Endothelial cell of umbilical vein (primary cell): ENCODE results near the gene ASXL1. TPM values are rescaled to one million over a fixed set of nuclear protein-coding genes. Genes with fewer than 3 reads are reported as not detected.

Source experiments
- BruUV-seq: library from RNA; stranded (reverse); fragments of 400-500 nt; replicated peaks from 2 replicates; lab custom pipeline; 2021; lab: Mats Ljungman, UMichigan
- CTCF ChIA-PET: fragments of 300-600, 350-600 bp; sonication (Branson Sonifier 250); formaldehyde crosslinking; loops from one replicate; lab custom pipeline; 2021; ENCODE audit warnings: antibody characterized with exemption, inconsistent platforms; lab: Charles Lee
- POLR2A ChIA-PET: fragments of 300-600, 350-600 bp; sonication (Branson Sonifier 250); formaldehyde crosslinking; loops from one replicate; lab custom pipeline; 2021; ENCODE audit warnings: antibody characterized with exemption, inconsistent platforms; lab: Charles Lee
- DNase-seq: peaks from one replicate; pipeline ENCODE4 v3.0.0-alpha.2; 2011; ENCODE audit warnings: low read depth, low spot score
- FAIRE-seq: peaks from 2 replicates; lab custom pipeline; 2011; peaks lifted over from hg19 to GRCh38; lab: Jason Lieb, UNC
- H2AFZ ChIP-seq: 2 replicates; pipeline ENCODE4 v1.6.0; 2012; ENCODE audit warnings: low read depth, low read length, control low read depth, inconsistent platforms
- H3K27ac ChIP-seq: 2 replicates; pipeline ENCODE4 v1.5.1; 2011; ENCODE audit warnings: low read depth, mild to moderate bottlenecking, control low read depth, low read length, moderate library complexity; ENCODE audit not compliant: insufficient read depth
- H3K27me3 ChIP-seq, 2 experiments: 2 replicates each; pipeline versions ENCODE4 v1.6.0 to v1.6.1; 2011; ENCODE audit warnings: low read length in 2 of 2, mixed read lengths in 1 of 2; ENCODE audit not compliant: control insufficient read depth in 2 of 2, insufficient read depth in 2 of 2
- H3K36me3 ChIP-seq, 2 experiments: 2 replicates in 1 of 2; 3 replicates in 1 of 2; pipeline ENCODE4 v1.5.1; 2011; ENCODE audit warnings: low read length in 2 of 2, mild to moderate bottlenecking in 1 of 2, moderate library complexity in 1 of 2; ENCODE audit not compliant: control insufficient read depth in 2 of 2, insufficient read depth in 2 of 2; ENCODE audit errors: extremely low read depth in 1 of 2
- H3K4me1 ChIP-seq: 3 replicates; pipeline ENCODE4 v1.5.1; 2011; ENCODE audit warnings: mild to moderate bottlenecking, low read length; ENCODE audit not compliant: control insufficient read depth, insufficient read depth; ENCODE audit errors: extremely low read depth
- H3K4me2 ChIP-seq: 2 replicates; pipeline ENCODE4 v1.6.1; 2011; ENCODE audit warnings: low read length, control low read depth, mixed read lengths; ENCODE audit not compliant: insufficient read depth
- H3K4me3 ChIP-seq, 3 experiments: fragments of 200-600 bp in 1 of 3; sonication (generic), shearing (Covaris generic) in 1 of 3; replicated peaks in 1 of 3; 2 replicates each; pipeline ENCODE4 v1.5.1; 2011 to 2016; ENCODE audit warnings: control low read depth in 3 of 3, low read length in 3 of 3, mild to moderate bottlenecking in 2 of 3, inconsistent platforms in 1 of 3, low read depth in 1 of 3, moderate library complexity in 1 of 3; ENCODE audit not compliant: insufficient read depth in 1 of 3
- H3K79me2 ChIP-seq: 2 replicates; pipeline ENCODE4 v1.6.0; 2012; ENCODE audit warnings: low read length, inconsistent platforms; ENCODE audit not compliant: control insufficient read depth, insufficient read depth
- H3K9ac ChIP-seq: replicated peaks from 2 replicates; pipeline ENCODE3; 2011; ENCODE audit warnings: low read length, control low read depth; ENCODE audit not compliant: insufficient read depth; ENCODE audit errors: extremely low read depth
- H3K9me1 ChIP-seq: replicated peaks from 3 replicates; pipeline ENCODE4 v1.6.0; 2011; ENCODE audit warnings: mild to moderate bottlenecking, low read length; ENCODE audit not compliant: control insufficient read depth, insufficient read depth; ENCODE audit errors: extremely low read depth
- H3K9me3 ChIP-seq: replicated peaks from 2 replicates; pipeline ENCODE4 v1.5.1; 2012; ENCODE audit warnings: low read length, inconsistent platforms; ENCODE audit not compliant: control insufficient read depth, insufficient read depth
- H4K20me1 ChIP-seq: replicated peaks from 2 replicates; pipeline ENCODE3; 2011; ENCODE audit warnings: mild to moderate bottlenecking, low read length; ENCODE audit not compliant: control insufficient read depth, insufficient read depth; ENCODE audit errors: extremely low read depth
- EZH2 ChIP-seq: IDR thresholded peaks from 2 replicates; pipeline ENCODE4 v1.6.1; 2012; ENCODE audit warnings: borderline replicate concordance, low read depth, mild to moderate bottlenecking, moderate library complexity, low read length, inconsistent platforms; ENCODE audit not compliant: severe bottlenecking
- FOS ChIP-seq: IDR thresholded peaks from 2 replicates; pipeline ENCODE4 v1.6.1; 2011; ENCODE audit warnings: mild to moderate bottlenecking, low read length, moderate library complexity, borderline replicate concordance; ENCODE audit not compliant: insufficient read depth
- GATA2 ChIP-seq: IDR thresholded peaks from 2 replicates; pipeline ENCODE4 v1.7.0; 2011; ENCODE audit warnings: low read depth, mild to moderate bottlenecking, moderate library complexity, mixed read lengths, low read length; ENCODE audit not compliant: insufficient read length, insufficient read depth
- JUN ChIP-seq: IDR thresholded peaks from 2 replicates; pipeline ENCODE4 v1.6.1; 2011; ENCODE audit warnings: borderline replicate concordance, low read depth; ENCODE audit not compliant: insufficient read length, insufficient read depth
- MYC ChIP-seq: IDR thresholded peaks from one replicate; pipeline ENCODE4 v1.6.1; 2011; ENCODE audit warnings: mild to moderate bottlenecking, low read depth, low read length
- POLR2A ChIP-seq: IDR thresholded peaks from 2 replicates; pipeline ENCODE4 v1.6.1; 2012; ENCODE audit warnings: low read depth, mild to moderate bottlenecking, control low read depth, low read length
- POLR2AphosphoS5 ChIP-seq: IDR thresholded peaks from 2 replicates; pipeline ENCODE4 v1.6.1; 2012; ENCODE audit warnings: low read depth, mild to moderate bottlenecking, control low read depth, low read length, moderate library complexity; ENCODE audit not compliant: insufficient read depth
- dilution Hi-C: fragments of 300-500 bp; cut with MboI; formaldehyde crosslinking; loops from one replicate; pipeline ENCODE4 v1.15.0; 2019; ENCODE audit warnings: low sequenced_read_pairs; ENCODE audit not compliant: extremely low pct_ligation_motif_present
- intact Hi-C: fragments of 100-400 bp; cut with micrococcal nuclease; formaldehyde crosslinking; loops from one replicate; pipeline ENCODE4 v1.10.0; 2022
- polyA plus RNA-seq, 4 experiments: library from polyadenylated mRNA; depleted of rRNA in 3 of 4; stranded (reverse) in 3 of 4; unstranded in 1 of 4; fragments of >200 nt; gene quantifications; 2 replicates each; pipeline versions ENCODE4 v1.2.1 to v1.2.3, GENCODE V29; 2011 to 2012; ENCODE audit warnings: missing spikeins in 1 of 4
- total RNA-seq: library from RNA; stranded (reverse); gene quantifications from 2 replicates; pipeline ENCODE4 v1.2.3, GENCODE V29; 2021

ASXL1 gene
- total and polyA plus RNA-seq, 2 donors (not counting 3 experiments of a cell fraction or from before 2014, with no cell fraction given): 45.4 to 101 TPM

DNA sequence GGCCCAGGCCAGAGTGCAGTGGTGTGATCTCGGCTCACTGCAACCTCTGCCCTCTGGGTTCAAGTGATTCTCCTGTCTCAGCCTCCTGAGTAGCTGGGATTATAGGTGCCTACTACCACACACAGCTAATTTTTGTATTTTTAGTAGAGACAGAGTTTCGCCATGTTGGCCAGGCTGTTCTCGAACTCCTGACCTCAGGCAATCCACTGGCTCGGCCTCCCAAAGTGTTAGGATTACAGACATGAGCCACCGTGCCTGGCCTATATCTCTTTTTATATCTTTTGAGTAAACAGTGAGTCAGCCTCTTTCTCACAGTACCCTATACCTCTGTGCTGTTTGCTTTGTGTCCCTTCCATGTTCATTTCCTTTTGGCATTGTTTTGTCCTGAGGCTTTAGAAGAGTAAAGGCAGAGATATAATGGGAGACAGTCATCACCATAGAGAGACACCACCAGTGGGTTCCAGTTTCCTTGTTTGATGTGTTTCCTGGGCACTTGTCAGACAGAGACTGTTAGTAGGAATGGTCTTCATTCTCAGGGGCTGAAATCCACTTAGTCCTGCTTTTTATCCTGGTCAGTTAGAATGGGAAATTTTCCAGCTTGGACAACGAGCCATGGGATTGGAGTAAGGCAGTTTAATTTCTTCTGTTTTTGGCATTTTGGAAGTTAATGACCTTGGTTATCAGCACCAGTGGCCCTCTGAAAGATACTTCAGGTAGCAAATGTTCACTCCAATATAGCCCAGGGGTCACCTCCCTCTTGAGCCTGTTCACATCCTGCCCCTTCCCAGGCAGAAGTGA is 32.2 kb upstream of the ASXL1 start:
- no peaks in the 10 kb centered on the region for H3K9me1 ChIP-seq
- intact Hi-C loops (loop anchor here (1.0 kb wide), 2 partner anchors 8 to 31 kb away; no protein-coding TSS in a partner anchor), dilution Hi-C loops (no loop called here)
- peak overlapping the region; percentile 91 for H3K27ac ChIP-seq
- DNase-seq (peak; percentile 94), FAIRE-seq (peak; percentile 97)
- no peak overlapping the region for H3K4me3 ChIP-seq
- CTCF ChIA-PET: no interaction called here
- TF ChIP-seq GATA2: peak; percentile 93
- TF ChIP-seq POLR2A: no peak
- peak; percentile 83 for TF ChIP-seq FOS
- peak; percentile 78 for TF ChIP-seq JUN
- TF ChIP-seq EZH2: no peak
- peak; percentile 32 for TF ChIP-seq POLR2AphosphoS5
- no peak for TF ChIP-seq MYC
- H3K4me2 ChIP-seq: peak overlapping the region; percentile 55
- BruUV-seq: TSS peak; percentile 77
- H3K79me2 ChIP-seq: no peaks in the 10 kb centered on the region
- no peaks in the 10 kb centered on the region for H3K9me3 ChIP-seq
- no peaks in the 10 kb centered on the region for H3K27me3 ChIP-seq
- peaks cover 17% of the 10 kb centered on the region for H3K4me1 ChIP-seq
- H2AFZ ChIP-seq: no peak overlapping the region
- H3K36me3 ChIP-seq: no peaks in the 10 kb centered on the region
- H3K9ac ChIP-seq: peak overlapping the region; percentile 33
- POLR2A ChIA-PET: interaction anchor here (0.7 kb wide), 1 partner anchor 334 kb away, joined by 8 read pairs; no protein-coding TSS in a partner anchor
- no peaks in the 10 kb centered on the region for H4K20me1 ChIP-seq
